ENCODE results near the gene PRSS1.

- TF ChIP-seq POLR2AphosphoS5 (IDR thresholded peaks at IDR 0.05; ENCODE audit: low read depth) (no peak), CTCF (IDR thresholded peaks at IDR 0.05; ENCODE audit: insufficient read depth, low read length) (no peak), REST (IDR thresholded peaks at IDR 0.05; ENCODE audit: insufficient replicate concordance, low read depth) (no peak)
These were observed 42.2 kb downstream of the PRSS1 start for GRCh38 chr7:142791502-142791901.

Data from HL-60 (cell line).